Spinal cord (tissue), 10 donors: ENCODE data around the gene ATP2B2. TPM values are rescaled to one million over a fixed set of nuclear protein-coding genes. Genes with fewer than 3 reads are reported as not detected.

Source experiments
- DNase-seq, 6 donors: peaks; one replicate each; pipeline versions ENCODE4 v3.0.0 to v3.0.0-alpha.2; 2013 to 2015; ENCODE audit warnings: low spot score in 6 of 6, low read depth in 4 of 6
- H3K27ac ChIP-seq: one replicate; pipeline ENCODE4 v1.5.1; 2013; ENCODE audit warnings: low read depth, low read length, control low read depth
- H3K27me3 ChIP-seq: one replicate; pipeline ENCODE4 v1.6.1; 2013; ENCODE audit warnings: low read length; ENCODE audit not compliant: control insufficient read depth, insufficient read depth
- H3K36me3 ChIP-seq: one replicate; pipeline ENCODE4 v1.6.1; 2013; ENCODE audit warnings: low read length; ENCODE audit not compliant: control insufficient read depth, insufficient read depth
- H3K4me1 ChIP-seq: one replicate; pipeline ENCODE4 v1.6.1; 2013; ENCODE audit warnings: low read length; ENCODE audit not compliant: control insufficient read depth, insufficient read depth
- H3K4me3 ChIP-seq: one replicate; pipeline ENCODE4 v1.5.1; 2013; ENCODE audit warnings: low read depth, low read length, control low read depth
- H3K9me3 ChIP-seq: one replicate; pipeline ENCODE4 v1.6.1; 2013; ENCODE audit warnings: low read length; ENCODE audit not compliant: control insufficient read depth, insufficient read depth
- WGBS: methylation state at CpG from one replicate; pipeline ENCODE4 v1.1.5; 2013; ENCODE audit warnings: missing lambda C conversion rate; ENCODE audit not compliant: insufficient coverage; 5-methylcytosine and 5-hydroxymethylcytosine counted together
- polyA plus RNA-seq, 2 donors: library from polyadenylated mRNA; unstranded; fragments of 120-200 nt; gene quantifications; one replicate each; pipeline ENCODE4 v1.2.1, GENCODE V29; 2013; ENCODE audit not compliant: insufficient read length in 2 of 2
- total RNA-seq, 2 donors: library from RNA; depleted of rRNA in 1 of 2; stranded (reverse); fragments of 120-200 nt in 1 of 2; fragments of >200 nt in 1 of 2; gene quantifications; one replicate each; pipeline versions ENCODE4 v1.2.3 to v1.2.4, GENCODE V29; 2013 to 2014
- donor health status: healthy.

The ATP2B2 gene
- total and polyA plus RNA-seq, 4 donors: 25.2 to 94.5 (median 80.4) TPM

DNA sequence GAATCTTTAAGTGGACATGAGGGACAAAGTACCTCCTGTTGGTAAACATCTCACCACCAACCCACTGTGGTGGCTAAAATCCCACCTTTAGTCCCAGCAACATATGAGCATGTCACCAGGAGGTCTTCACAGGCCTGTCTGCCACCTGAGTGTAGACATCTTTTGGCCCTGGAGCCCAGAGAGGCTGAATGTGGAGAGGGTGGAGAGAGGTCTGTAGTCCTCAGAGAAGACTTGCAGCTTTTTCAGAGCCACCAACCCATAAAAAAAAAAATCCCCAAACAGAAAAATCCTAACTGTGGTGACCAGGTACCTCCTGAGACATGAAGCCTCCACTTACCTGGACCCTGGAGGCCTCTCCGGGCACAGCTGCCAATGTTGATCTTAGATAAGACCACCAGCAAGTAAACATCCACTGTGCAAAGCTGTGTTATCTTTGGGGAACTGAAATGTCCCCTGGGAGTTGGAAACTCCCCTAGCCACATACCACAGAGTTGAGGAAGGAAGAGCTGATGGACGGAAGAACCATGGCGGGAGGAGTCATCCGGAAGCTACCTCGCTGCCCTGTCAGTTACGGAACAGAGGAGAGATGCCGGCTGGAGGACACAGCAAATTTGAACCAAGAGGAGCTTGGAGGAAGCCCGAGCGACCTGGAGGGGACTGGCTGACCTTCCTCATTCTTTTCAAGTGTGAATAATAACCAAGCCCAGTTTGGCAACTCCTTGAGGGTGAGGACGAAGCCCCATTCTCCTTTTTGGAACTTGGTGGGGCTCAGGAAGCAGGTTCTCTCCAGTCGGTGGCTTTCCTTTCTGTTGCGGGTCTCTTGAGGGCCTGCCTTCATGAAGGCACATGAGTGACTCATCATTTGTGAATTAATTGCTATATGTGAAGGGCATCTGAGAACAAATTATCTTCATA is 212.6 kb downstream of the ATP2B2 start, which contains the start of gene GHRL:
GHRL (minus strand) TSS at position 443 of the 915 bp plus-strand sequence. CDS start 2,767 bp downstream, outside the sequence.
- H3K4me3 ChIP-seq: no peak within 1 kb of the TSS
- no peaks in the 10 kb centered on the region for H3K27me3 ChIP-seq
- no peak within 1 kb of the TSS for H3K27ac ChIP-seq
- H3K4me1 ChIP-seq: no peaks in the 10 kb centered on the region
- H3K36me3 ChIP-seq: peaks cover 53% of the 10 kb centered on the region
- no peak for DNase-seq
- H3K9me3 ChIP-seq: no peaks in the 10 kb centered on the region
- 81% methylated on average over 5 of the region's 12 CpGs for WGBS

DNA sequence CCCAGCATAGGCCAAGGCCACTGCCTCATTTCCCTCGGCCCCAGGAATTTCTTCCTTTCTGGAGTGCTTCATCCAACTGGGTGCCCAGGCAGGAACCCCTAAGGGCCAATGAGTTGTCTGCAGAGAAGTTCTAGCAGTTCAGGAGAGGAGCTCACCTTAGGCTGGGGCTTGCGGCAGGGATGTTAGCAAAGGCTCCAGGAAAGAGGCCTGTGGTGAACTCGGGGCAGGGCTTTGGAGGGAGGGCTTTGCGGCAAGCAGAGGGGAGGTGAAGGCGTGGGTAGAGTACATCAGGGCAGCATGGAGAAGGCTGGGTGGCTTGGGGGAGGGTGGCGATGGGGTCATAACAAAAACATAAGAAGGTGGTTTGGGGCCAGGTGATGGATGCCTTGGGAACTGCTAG is 213.7 kb downstream of the ATP2B2 start:
- Histone ChIP-seq H3K4me1 (peaks cover 4% of the 10 kb centered on the region), H3K27ac (no peak overlapping the region), H3K36me3 (peaks cover 53% of the 10 kb centered on the region), H3K4me3 (no peak overlapping the region), H3K9me3 (no peaks in the 10 kb centered on the region), H3K27me3 (no peaks in the 10 kb centered on the region)
- 98% methylated on average over 6 of the region's 6 CpGs for WGBS
- DNase-seq: no peak

DNA sequence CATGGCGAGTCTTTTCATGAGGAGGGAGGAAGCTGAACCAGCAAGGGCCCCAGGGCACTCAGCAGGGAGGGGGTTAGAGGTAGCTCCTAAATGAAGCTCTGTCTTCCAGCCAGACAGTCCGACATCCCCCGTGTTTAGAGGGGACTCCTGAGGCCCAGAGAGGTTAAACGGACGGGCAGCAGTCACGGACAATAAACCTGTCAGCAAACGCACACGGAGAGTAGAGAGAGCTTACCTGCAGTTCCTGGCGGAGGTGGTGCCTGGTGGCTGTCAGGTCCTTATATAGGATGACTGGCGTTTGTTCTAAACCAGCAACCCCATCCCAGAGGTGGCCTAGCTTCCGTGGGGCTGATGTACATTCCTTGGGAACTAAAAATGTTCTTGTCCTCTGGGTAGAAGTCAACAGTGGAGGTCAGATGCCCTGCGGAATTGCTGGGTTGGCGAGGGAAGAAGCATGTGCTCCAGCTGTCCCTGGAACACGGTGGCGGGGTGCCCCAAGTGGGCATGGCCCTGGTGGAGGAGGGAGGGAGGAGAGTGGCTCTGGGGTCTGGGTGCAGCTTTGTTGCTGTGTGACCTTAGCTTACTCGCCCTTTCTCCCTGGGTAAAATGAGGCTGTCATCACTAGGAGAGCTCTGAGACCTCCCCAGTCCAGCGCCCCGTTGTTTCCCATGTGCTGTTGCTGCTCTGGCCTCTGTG is 214.8 kb downstream of the ATP2B2 start:
- Histone ChIP-seq H3K4me3 (no peak overlapping the region), H3K27ac (no peak overlapping the region), H3K4me1 (peaks cover 5% of the 10 kb centered on the region), H3K36me3 (peaks cover 51% of the 10 kb centered on the region), H3K27me3 (no peaks in the 10 kb centered on the region), H3K9me3 (no peaks in the 10 kb centered on the region)
- DNase-seq: no peak
- 78% methylated on average over 17 of the region's 18 CpGs for WGBS

DNA sequence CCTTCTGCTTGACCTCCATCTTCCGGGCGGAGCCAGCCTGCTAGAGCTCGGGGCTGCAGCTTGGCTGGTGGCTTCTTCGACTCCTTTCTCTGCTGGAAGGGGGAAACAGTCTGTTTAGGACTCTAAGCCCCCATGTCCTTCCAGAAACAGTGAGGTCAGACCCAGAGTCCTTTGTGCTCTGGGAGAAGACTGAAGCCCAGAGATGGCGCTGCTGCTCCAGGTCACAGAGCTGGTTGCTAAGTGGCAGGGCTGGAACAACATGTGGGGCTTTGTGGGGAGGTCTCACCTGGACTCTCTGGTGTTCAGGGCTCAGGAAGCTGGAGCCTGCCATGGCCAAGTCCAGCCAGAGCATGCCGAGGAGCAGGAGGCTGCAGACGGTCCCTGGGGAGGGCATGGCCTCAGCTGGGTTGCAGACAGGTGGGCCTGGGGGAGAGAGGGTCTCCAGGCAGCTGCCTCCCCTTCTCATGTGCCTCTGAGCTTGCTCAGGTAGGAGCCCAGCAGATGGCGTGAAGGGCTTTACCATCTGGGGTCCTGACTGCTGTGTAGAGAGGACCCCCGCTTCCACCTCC is 215.5 kb downstream of the ATP2B2 start:
- H3K4me3 ChIP-seq: no peak overlapping the region
- H3K27ac ChIP-seq: no peak overlapping the region
- no peak for DNase-seq

DNA sequence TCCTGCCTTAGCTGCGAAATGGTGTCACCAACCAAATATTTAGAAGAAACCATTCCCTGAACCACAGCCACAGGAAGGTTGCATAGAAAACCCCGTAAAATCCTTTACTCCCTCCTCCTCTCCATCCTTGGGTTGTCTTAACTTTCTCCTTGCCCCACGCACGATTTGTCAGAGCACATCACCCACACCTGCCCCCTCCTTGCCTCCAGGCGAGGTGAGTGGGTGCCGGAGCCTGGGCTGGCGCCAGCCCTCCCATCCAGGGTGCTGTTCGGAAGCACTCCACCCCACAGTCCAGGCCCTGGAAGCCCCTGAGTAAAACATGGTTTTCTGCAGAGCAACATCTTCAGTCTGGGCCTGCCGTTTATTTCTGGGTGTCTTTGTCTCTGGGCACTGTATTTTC is 216.3 kb downstream of the ATP2B2 start:
- Histone ChIP-seq H3K27ac (no peak overlapping the region), H3K27me3 (no peaks in the 10 kb centered on the region), H3K36me3 (peaks cover 46% of the 10 kb centered on the region), H3K4me1 (peaks cover 5% of the 10 kb centered on the region), H3K4me3 (no peak overlapping the region), H3K9me3 (no peaks in the 10 kb centered on the region)
- no peak for DNase-seq
- WGBS: 94% methylated on average over 9 of the region's 9 CpGs

More for the DNA sequence above, 215.5 kb downstream of the ATP2B2 start:
- Histone ChIP-seq H3K9me3 (no peaks in the 10 kb centered on the region), H3K4me1 (peaks cover 5% of the 10 kb centered on the region), H3K36me3 (peaks cover 49% of the 10 kb centered on the region), H3K27me3 (no peaks in the 10 kb centered on the region)
- 80% methylated on average over 6 of the region's 9 CpGs for WGBS

DNA sequence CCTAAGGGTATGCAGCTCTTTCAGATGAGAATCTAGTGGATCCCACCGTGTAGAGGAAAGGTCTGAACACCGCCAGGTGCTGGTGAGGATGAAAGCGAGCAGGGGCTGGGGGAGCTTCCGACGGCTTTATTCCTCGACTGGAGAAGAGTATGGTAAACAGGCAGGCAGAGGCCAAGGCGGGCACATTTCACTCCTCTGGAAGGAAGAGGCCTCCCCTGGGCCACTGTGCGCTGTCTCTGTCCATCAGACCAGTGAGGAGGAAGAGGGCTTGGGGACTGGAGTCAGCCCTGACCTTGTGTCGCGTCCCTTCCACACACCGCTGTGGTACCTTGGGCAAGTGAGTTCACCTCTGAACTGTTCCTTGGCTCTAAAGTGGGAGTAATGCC is 216.8 kb downstream of the ATP2B2 start:
- Histone ChIP-seq H3K4me3 (no peak overlapping the region), H3K36me3 (peaks cover 44% of the 10 kb centered on the region), H3K9me3 (no peaks in the 10 kb centered on the region), H3K27ac (no peak overlapping the region), H3K4me1 (peaks cover 5% of the 10 kb centered on the region), H3K27me3 (no peaks in the 10 kb centered on the region)
- 87% methylated on average over 11 of the region's 11 CpGs for WGBS
- no peak for DNase-seq

DNA sequence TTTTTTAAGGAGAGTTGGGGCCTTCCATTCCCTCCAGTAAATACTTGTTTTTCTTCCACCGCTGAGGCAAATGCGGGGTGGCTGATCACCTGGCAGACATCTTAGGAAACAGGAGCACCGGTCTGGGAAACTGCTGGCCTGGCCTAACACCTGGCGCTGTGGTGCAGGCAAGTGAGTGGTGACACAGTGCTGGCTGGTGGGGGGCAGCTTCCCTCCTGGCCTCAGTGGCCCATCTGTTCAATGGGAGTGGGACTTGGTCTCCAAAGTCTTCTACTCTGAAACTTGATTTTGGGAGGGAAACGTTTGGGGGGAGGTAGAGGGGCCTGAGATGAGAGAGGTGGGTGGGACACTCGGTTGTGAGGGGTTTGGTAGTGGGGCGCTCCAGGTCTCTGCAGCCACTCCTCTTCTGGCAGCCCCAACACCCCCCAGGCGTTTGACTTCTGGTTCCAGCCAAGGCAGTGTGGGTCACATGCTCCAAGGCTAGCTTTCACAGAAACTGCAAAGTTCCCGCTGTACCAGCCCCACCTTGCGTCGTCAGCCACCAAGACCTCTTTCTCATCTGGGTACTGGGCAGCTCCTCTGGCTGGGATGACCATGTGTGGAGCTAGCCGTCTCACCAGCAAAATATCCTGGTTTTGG is 217.3 kb downstream of the ATP2B2 start:
- no peaks in the 10 kb centered on the region for H3K9me3 ChIP-seq
- H3K4me3 ChIP-seq: no peak overlapping the region
- peaks cover 5% of the 10 kb centered on the region for H3K4me1 ChIP-seq
- H3K27ac ChIP-seq: no peak overlapping the region
- H3K36me3 ChIP-seq: peaks cover 44% of the 10 kb centered on the region
- WGBS: 97% methylated on average over 10 of the region's 12 CpGs
- DNase-seq: no peak
- H3K27me3 ChIP-seq: no peaks in the 10 kb centered on the region

DNA sequence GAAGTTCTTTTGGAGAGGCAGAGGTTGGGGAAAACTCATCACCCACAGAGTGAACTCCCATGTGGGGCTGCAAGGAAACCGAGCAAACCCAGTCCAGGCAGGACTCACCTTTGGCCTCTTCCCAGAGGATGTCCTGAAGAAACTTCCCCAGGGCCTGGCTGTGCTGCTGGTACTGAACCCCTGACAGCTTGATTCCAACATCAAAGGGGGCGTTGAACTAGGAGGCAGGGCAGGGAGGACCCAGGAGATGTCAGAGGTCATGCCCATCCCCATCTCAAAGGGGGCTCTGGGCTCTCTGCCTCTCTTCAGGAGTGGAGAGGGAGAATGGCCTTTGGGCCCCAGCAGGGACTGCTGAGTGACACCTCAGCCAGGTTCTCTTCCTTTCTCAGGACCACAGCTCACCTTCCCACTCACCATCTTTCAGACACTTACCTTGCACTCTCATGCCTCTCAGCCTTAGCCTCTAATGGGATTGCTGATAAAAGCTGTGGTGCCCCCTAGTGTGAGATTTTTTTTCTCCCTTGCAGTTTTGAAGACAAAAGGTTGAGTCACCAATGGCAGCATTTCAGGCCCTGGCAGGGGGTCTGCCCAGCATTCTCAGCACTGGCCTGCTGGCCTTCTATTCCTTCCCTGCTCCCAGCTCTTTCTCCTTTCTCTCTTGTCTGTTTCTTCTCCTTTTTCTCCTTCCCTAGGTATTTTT is 218.6 kb downstream of the ATP2B2 start:
- H3K4me3 ChIP-seq: no peak overlapping the region
- peaks cover 43% of the 10 kb centered on the region for H3K36me3 ChIP-seq
- 60% methylated on average over 1 of the region's 2 CpGs for WGBS
- peak overlapping the region; percentile 55 for H3K27ac ChIP-seq
- no peaks in the 10 kb centered on the region for H3K27me3 ChIP-seq
- no peaks in the 10 kb centered on the region for H3K9me3 ChIP-seq
- DNase-seq: peak in 3 of 6 donors; percentile 9 to 86 (median 69)
- peaks cover 5% of the 10 kb centered on the region for H3K4me1 ChIP-seq

DNA sequence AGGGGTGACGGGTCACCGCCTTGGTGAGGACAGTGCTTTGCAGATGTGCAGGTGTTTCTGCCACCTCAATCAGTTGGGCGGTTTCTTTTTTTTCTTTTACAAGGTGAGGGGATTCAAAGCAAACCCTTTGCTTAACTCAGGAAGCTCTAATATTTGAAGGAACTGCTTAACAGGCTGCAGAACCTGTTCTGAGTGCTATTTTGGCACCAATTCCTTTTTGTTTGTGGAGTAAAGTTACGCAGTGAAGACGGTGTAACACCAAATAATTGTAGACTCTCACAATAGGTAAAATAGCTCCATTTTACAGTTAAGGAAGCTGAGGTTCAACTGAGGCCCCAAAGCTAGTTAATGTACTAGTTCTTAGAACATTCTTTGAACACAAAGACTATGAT is 219.3 kb downstream of the ATP2B2 start:
- DNase-seq: no peak
- peaks cover 42% of the 10 kb centered on the region for H3K36me3 ChIP-seq
- no peaks in the 10 kb centered on the region for H3K27me3 ChIP-seq
- no peaks in the 10 kb centered on the region for H3K9me3 ChIP-seq
- no peak overlapping the region for H3K4me3 ChIP-seq
- 100% methylated on average over 2 of the region's 5 CpGs for WGBS
- no peak overlapping the region for H3K27ac ChIP-seq
- H3K4me1 ChIP-seq: peaks cover 5% of the 10 kb centered on the region
